ENCODE data around the gene NINL. TPM values are rescaled to one million over a fixed set of nuclear protein-coding genes. Genes with fewer than 3 reads are reported as not detected.
"Not testable (repeated sequence)": the region's sequence is repeated elsewhere in the genome, so short reads cannot be mapped to it uniquely, and the experiment has no call there.

Gene NINL
- total RNA-seq (2022) (1.2 and 1.3 TPM in 2 replicates), Bru-seq, nascent RNA (percentile 29 among the genes with signal in this experiment), BruChase-seq, experiment 1, labeled RNA remaining after a 6-hour chase (percentile 25 among the genes with signal in this experiment), BruChase-seq, experiment 2, labeled RNA remaining after a 2-hour chase (percentile 26 among the genes with signal in this experiment)
- long read RNA-seq, partial matches to known transcripts: 0 of 1 reads
- long read RNA-seq, other reads (novel, unspliced or antisense): 1 of 1 reads

GRCh38 chr20:25584905-25585704 lies at the start of gene NINL:
Gene NINL, minus strand, starts transcription at chr20:25585531. Its CDS starts 58,944 bp downstream, at chr20:25526587.
- Mint-ChIP-seq H3K27ac (ENCODE audit: low read depth, unreplicated experiment) (no peak within 1 kb of the TSS), H3K36me3 (ENCODE audit: insufficient read depth, unreplicated experiment) (no peaks in the 10 kb centered on the region), H3K4me3 (ENCODE audit: unreplicated experiment) (peak within 1 kb of the TSS; percentile 52), H3K27me3 (ENCODE audit: insufficient read depth, unreplicated experiment) (no peaks in the 10 kb centered on the region), H3K9me3 (ENCODE audit: unreplicated experiment) (no peaks in the 10 kb centered on the region), H3K4me1 (ENCODE audit: insufficient read depth, unreplicated experiment) (no peaks in the 10 kb centered on the region)
- intact Hi-C loops (cut with micrococcal nuclease): no loop called here
- CTCF ChIA-PET: interaction anchor here (1.1 kb wide), 1 partner anchor 45 kb away, joined by 4 read pairs; no protein-coding TSS in a partner anchor
- TSS peak; percentile 37 for BruUV-seq (replicated peaks)
- TF ChIP-seq CTCF (IDR thresholded peaks at IDR 0.05; ENCODE audit: unreplicated experiment): no peak
- POLR2A ChIA-PET: no interaction called here
- peak; percentile 38 for DNase-seq (ENCODE audit: unreplicated experiment)

- ChIA-PET CTCF (interaction anchor here (0.8 to 1.2 kb wide), 2 partner anchors 14 to 41 kb away, joined by 3 read pairs; no protein-coding TSS in a partner anchor), POLR2A (interaction anchor here (0.6 to 2.1 kb wide), 7 partner anchors 8 to 226 kb away, joined by 3 to 9 read pairs (median 5); partner anchors contain the start of genes GINS1 and ZNF337)
- peak; percentile 47 for DNase-seq (ENCODE audit: unreplicated experiment)
- Mint-ChIP-seq H3K9me3 (ENCODE audit: unreplicated experiment) (no peaks in the 10 kb centered on the region), H3K27me3 (ENCODE audit: insufficient read depth, unreplicated experiment) (no peaks in the 10 kb centered on the region), H3K27ac (ENCODE audit: low read depth, unreplicated experiment) (peak overlapping the region; percentile 2), H3K4me3 (ENCODE audit: unreplicated experiment) (no peak overlapping the region), H3K4me1 (ENCODE audit: insufficient read depth, unreplicated experiment) (peaks cover 16% of the 10 kb centered on the region), H3K36me3 (ENCODE audit: insufficient read depth, unreplicated experiment) (peaks cover 33% of the 10 kb centered on the region)
- no peak for TF ChIP-seq CTCF (IDR thresholded peaks at IDR 0.05; ENCODE audit: unreplicated experiment)
- no TSS peak for BruUV-seq (replicated peaks)
- intact Hi-C loops (cut with micrococcal nuclease): no loop called here
Measured at GRCh38 chr20:25632940-25633790, 47.8 kb upstream of the NINL start.

- H3K27me3 Mint-ChIP-seq (ENCODE audit: insufficient read depth, unreplicated experiment); DNase-seq (ENCODE audit: unreplicated experiment); POLR2A ChIA-PET; BruUV-seq (replicated peaks); intact Hi-C loops (cut with micrococcal nuclease); H3K4me3 Mint-ChIP-seq (ENCODE audit: unreplicated experiment); H3K9me3 Mint-ChIP-seq (ENCODE audit: unreplicated experiment); CTCF ChIA-PET; H3K27ac Mint-ChIP-seq (ENCODE audit: low read depth, unreplicated experiment): not testable (repeated sequence)
- Mint-ChIP-seq H3K4me1 (ENCODE audit: insufficient read depth, unreplicated experiment) (peaks cover 16% of the 10 kb centered on the region), H3K36me3 (ENCODE audit: insufficient read depth, unreplicated experiment) (peaks cover 23% of the 10 kb centered on the region)
Measured at GRCh38 chr20:25630615-25631014, 45.3 kb upstream of the NINL start.

- H3K9me3 Mint-ChIP-seq (ENCODE audit: unreplicated experiment): no peaks in the 10 kb centered on the region
- BruUV-seq (replicated peaks): no TSS peak
- no peak for TF ChIP-seq CTCF (IDR thresholded peaks at IDR 0.05; ENCODE audit: unreplicated experiment)
- CTCF ChIA-PET: interaction anchor here (0.6 to 0.7 kb wide), 2 partner anchors 192 to 665 kb away, joined by 3 read pairs; no protein-coding TSS in a partner anchor
- H3K36me3 Mint-ChIP-seq (ENCODE audit: insufficient read depth, unreplicated experiment): peaks cover 16% of the 10 kb centered on the region
- H3K27me3 Mint-ChIP-seq (ENCODE audit: insufficient read depth, unreplicated experiment): no peaks in the 10 kb centered on the region
- DNase-seq (ENCODE audit: unreplicated experiment): no peak
- POLR2A ChIA-PET: no interaction called here
- H3K27ac Mint-ChIP-seq (ENCODE audit: low read depth, unreplicated experiment): no peak overlapping the region
- peaks cover 16% of the 10 kb centered on the region for H3K4me1 Mint-ChIP-seq (ENCODE audit: insufficient read depth, unreplicated experiment)
- intact Hi-C loops (cut with micrococcal nuclease): no loop called here
- H3K4me3 Mint-ChIP-seq (ENCODE audit: unreplicated experiment): no peak overlapping the region
Measured at GRCh38 chr20:25629816-25630499, 44.6 kb upstream of the NINL start.
